Activated CD4-positive, alpha-beta T cell treated with anti-CD3 and anti-CD28 coated beads for 24 hours (primary cell): ENCODE measurements around the gene PDLIM4.

Source experiments
- DNase-seq, 2 donors: peaks; one replicate each; pipeline ENCODE4 v3.0.0-alpha.2; 2020; ENCODE audit warnings: low read depth in 2 of 2

PDLIM4 gene

GRCh38 chr5:132305420-132305819 is 47.9 kb downstream of the PDLIM4 start:
- no peak for DNase-seq

- DNase-seq = no peak
Observed at GRCh38 chr5:132308701-132309100, 51.2 kb downstream of the PDLIM4 start.

- no peak for DNase-seq
Observed at GRCh38 chr5:132309679-132310078, 52.2 kb downstream of the PDLIM4 start.

- DNase-seq = no peak
Observed at GRCh38 chr5:132310141-132310834, 52.8 kb downstream of the PDLIM4 start.

- no peak for DNase-seq
Observed at GRCh38 chr5:132313366-132313765, 55.9 kb downstream of the PDLIM4 start.

GRCh38 chr5:132313961-132314432 is 56.5 kb downstream of the PDLIM4 start:
- DNase-seq = no peak

GRCh38 chr5:132315529-132316067 is 58.1 kb downstream of the PDLIM4 start:
- no peak for DNase-seq

GRCh38 chr5:132319975-132320374 is 62.5 kb downstream of the PDLIM4 start:
- DNase-seq = no peak

- DNase-seq = no peak
Observed at GRCh38 chr5:132321109-132321721, 63.7 kb downstream of the PDLIM4 start.

- DNase-seq = no peak
Observed at GRCh38 chr5:132322266-132322665, 64.8 kb downstream of the PDLIM4 start.
